Skeletal muscle satellite cell (primary cell): ENCODE data around the gene IYD.

Source experiments
- H3K27me3 ChIP-seq: 2 replicates; pipeline ENCODE4 v1.7.0; 2013; ENCODE audit warnings: low read length; ENCODE audit not compliant: control insufficient read depth, insufficient read depth
- H3K36me3 ChIP-seq: 2 replicates; pipeline ENCODE4 v1.7.0; 2013; ENCODE audit warnings: mild to moderate bottlenecking, control low read depth, low read length; ENCODE audit not compliant: insufficient read depth
- H3K4me1 ChIP-seq: 2 replicates; pipeline ENCODE4 v1.7.0; 2013; ENCODE audit warnings: low read length; ENCODE audit not compliant: control insufficient read depth, insufficient read depth
- H3K4me2 ChIP-seq: 2 replicates; pipeline ENCODE4 v1.7.0; 2013; ENCODE audit warnings: mild to moderate bottlenecking, low read length
- H3K4me3 ChIP-seq: 2 replicates; pipeline ENCODE4 v1.7.0; 2013; ENCODE audit warnings: low read length
- H3K9ac ChIP-seq: 2 replicates; pipeline ENCODE4 v1.7.0; 2013; ENCODE audit warnings: mild to moderate bottlenecking, low read depth, low read length, moderate library complexity
- H3K9me3 ChIP-seq: replicated peaks from 2 replicates; pipeline ENCODE4 v1.7.0; 2013; ENCODE audit warnings: mild to moderate bottlenecking, control low read depth, low read length

The IYD gene

DNA sequence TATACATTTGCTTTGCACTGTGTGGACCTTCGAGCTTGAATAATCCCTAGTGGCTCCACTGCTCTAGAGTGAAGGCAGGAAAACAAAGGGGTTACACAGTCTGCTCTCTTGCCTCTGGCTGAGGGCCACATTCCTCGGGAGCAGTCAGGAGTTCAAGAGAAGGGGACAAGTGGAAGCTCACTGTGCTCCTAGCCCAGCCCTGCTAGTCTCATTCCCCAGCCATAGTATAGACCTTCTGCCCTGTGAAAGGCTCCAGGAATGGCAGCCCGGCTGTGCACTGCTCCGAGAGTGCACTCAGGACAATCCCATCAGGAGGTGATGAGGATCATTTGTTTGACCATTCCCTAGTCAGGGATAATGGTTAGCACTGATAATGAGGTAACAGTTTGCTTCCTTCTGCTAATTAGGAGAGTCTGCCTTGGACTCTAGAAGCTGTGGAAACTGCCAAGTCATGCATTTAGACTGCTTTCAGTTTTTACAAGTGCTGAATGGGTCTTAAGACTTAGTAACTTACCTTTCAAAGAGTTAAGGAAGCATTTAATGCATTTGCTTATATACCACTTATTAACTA is 8.5 kb downstream of the IYD start:
- H3K4me3 ChIP-seq = no peak overlapping the region
- H3K27me3 ChIP-seq = no peaks in the 10 kb centered on the region
- peaks cover 28% of the 10 kb centered on the region for H3K4me1 ChIP-seq
- no peak overlapping the region for H3K4me2 ChIP-seq
- H3K36me3 ChIP-seq = no peaks in the 10 kb centered on the region
- H3K9me3 ChIP-seq = no peaks in the 10 kb centered on the region
- H3K9ac ChIP-seq = no peak overlapping the region

- Histone ChIP-seq H3K27me3 (no peaks in the 10 kb centered on the region), H3K36me3 (no peaks in the 10 kb centered on the region), H3K4me1 (peaks cover 13% of the 10 kb centered on the region), H3K9ac (no peak overlapping the region), H3K9me3 (no peaks in the 10 kb centered on the region), H3K4me2 (peak overlapping the region; percentile 11), H3K4me3 (no peak overlapping the region)
Measured at GRCh38 chr6:150380256-150380655, 11.4 kb downstream of the IYD start.

- H3K9me3 ChIP-seq = no peaks in the 10 kb centered on the region
- H3K4me3 ChIP-seq = no peak overlapping the region
- H3K9ac ChIP-seq = no peak overlapping the region
- H3K36me3 ChIP-seq = no peaks in the 10 kb centered on the region
- peaks cover 10% of the 10 kb centered on the region for H3K4me1 ChIP-seq
- H3K4me2 ChIP-seq = no peak overlapping the region
- no peaks in the 10 kb centered on the region for H3K27me3 ChIP-seq
Measured at GRCh38 chr6:150382171-150382570, 13.4 kb downstream of the IYD start.

- H3K4me3 ChIP-seq = no peak overlapping the region
- H3K36me3 ChIP-seq = no peaks in the 10 kb centered on the region
- H3K9me3 ChIP-seq = no peaks in the 10 kb centered on the region
- no peak overlapping the region for H3K9ac ChIP-seq
- no peak overlapping the region for H3K4me2 ChIP-seq
- H3K27me3 ChIP-seq = peaks cover 7% of the 10 kb centered on the region
- peaks cover 4% of the 10 kb centered on the region for H3K4me1 ChIP-seq
Measured at GRCh38 chr6:150391414-150391813, 22.6 kb downstream of the IYD start.

GRCh38 chr6:150391890-150392289 is 23.1 kb downstream of the IYD start:
- Histone ChIP-seq H3K4me2 (no peak overlapping the region), H3K36me3 (no peaks in the 10 kb centered on the region), H3K27me3 (peaks cover 8% of the 10 kb centered on the region), H3K4me3 (no peak overlapping the region), H3K4me1 (peaks cover 4% of the 10 kb centered on the region), H3K9ac (no peak overlapping the region), H3K9me3 (no peaks in the 10 kb centered on the region)

- Histone ChIP-seq H3K27me3 (peaks cover 11% of the 10 kb centered on the region), H3K4me1 (peaks cover 4% of the 10 kb centered on the region), H3K9me3 (no peaks in the 10 kb centered on the region), H3K4me3 (no peak overlapping the region), H3K36me3 (no peaks in the 10 kb centered on the region), H3K4me2 (no peak overlapping the region), H3K9ac (no peak overlapping the region)
Measured at GRCh38 chr6:150392452-150393220, 23.8 kb downstream of the IYD start.

DNA sequence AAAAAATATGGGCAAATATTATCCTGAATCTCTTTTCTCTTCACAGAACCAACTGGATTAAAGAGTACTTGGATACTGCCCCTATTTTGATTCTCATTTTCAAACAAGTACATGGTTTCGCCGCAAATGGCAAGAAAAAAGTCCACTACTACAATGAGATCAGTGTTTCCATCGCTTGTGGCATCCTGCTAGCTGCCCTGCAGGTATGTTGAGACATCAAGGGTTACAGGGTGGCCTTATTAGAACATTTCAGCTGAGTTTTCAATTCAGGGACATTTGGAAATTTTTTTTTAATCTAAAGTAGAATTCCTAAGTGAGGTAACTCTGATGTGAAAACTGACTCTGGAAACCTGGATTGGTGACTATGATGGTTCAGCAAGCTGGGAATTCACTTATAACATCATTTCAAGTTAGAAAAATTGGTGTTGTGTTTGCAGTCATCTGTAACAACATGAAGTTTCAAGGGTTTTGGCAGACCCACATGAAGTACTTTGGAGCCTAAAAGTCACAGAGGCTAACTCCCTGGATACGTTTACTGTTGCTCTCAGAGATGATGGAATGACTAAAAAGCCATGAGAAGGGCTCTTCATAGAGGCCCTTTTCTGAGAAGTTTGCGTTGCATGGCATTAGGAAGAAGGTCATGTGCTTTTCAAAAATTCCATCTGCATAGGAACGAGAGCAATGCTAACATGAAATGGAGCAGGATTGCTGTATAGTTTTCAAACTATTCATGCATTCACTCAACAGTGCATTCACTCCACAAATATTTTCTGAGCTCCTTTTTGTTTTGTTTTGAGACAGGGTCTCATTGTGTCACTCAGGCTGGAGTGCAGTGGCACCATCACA is 25.5 kb downstream of the IYD start:
- no peak overlapping the region for H3K4me3 ChIP-seq
- H3K9me3 ChIP-seq = no peaks in the 10 kb centered on the region
- H3K9ac ChIP-seq = no peak overlapping the region
- peaks cover 15% of the 10 kb centered on the region for H3K27me3 ChIP-seq
- peaks cover 4% of the 10 kb centered on the region for H3K4me1 ChIP-seq
- H3K4me2 ChIP-seq = no peak overlapping the region
- H3K36me3 ChIP-seq = no peaks in the 10 kb centered on the region

GRCh38 chr6:150394899-150395295 is 26.1 kb downstream of the IYD start:
- Histone ChIP-seq H3K9me3 (no peaks in the 10 kb centered on the region), H3K9ac (no peak overlapping the region), H3K4me3 (no peak overlapping the region), H3K27me3 (peaks cover 15% of the 10 kb centered on the region), H3K4me2 (no peak overlapping the region), H3K36me3 (no peaks in the 10 kb centered on the region), H3K4me1 (peaks cover 4% of the 10 kb centered on the region)

GRCh38 chr6:150395388-150396009 is 26.7 kb downstream of the IYD start:
- peaks cover 4% of the 10 kb centered on the region for H3K4me1 ChIP-seq
- no peak overlapping the region for H3K4me3 ChIP-seq
- peaks cover 15% of the 10 kb centered on the region for H3K27me3 ChIP-seq
- no peak overlapping the region for H3K4me2 ChIP-seq
- no peak overlapping the region for H3K9ac ChIP-seq
- no peaks in the 10 kb centered on the region for H3K36me3 ChIP-seq
- no peaks in the 10 kb centered on the region for H3K9me3 ChIP-seq

DNA sequence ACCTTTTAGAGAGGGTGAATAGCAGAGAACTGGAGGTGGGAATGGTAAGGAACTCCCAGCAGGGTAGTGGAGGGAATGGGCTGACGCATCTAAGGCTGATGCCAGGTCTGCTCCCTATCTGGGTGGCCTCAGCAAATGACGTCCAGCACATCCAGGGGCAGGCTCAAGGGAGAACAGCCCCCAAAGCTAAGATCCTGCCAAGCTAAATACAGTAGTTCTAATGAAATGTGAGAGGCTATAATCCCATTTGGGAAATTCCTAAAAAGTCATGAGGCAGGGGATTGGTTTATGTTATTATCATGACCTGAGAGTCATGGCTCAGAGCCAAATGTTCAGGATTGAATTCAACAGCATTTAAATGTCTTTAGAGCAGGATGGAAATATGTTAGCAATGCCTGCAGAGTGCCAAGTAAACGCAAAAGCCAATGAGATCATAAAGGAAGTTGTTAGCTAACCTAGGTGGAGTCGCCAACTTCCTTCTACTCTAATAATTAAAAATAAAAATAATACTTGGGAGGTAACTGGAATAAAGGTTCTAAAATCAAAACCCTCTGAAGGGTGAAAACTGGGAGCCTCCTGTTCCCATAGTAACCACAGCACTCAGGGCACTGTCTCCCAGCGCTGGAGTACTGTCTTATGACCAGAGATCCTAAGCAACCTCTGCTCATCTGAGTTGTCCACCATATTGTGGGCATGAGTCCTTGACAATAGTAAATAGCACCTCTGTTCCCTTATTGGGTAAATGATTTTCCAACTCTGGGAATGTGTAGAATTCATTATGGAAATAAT is 34.8 kb downstream of the IYD start:
- Histone ChIP-seq H3K9ac (no peak overlapping the region), H3K4me2 (peak overlapping the region; percentile 48), H3K27me3 (peaks cover 17% of the 10 kb centered on the region), H3K4me3 (no peak overlapping the region), H3K4me1 (peaks cover 12% of the 10 kb centered on the region), H3K36me3 (no peaks in the 10 kb centered on the region), H3K9me3 (no peaks in the 10 kb centered on the region)

DNA sequence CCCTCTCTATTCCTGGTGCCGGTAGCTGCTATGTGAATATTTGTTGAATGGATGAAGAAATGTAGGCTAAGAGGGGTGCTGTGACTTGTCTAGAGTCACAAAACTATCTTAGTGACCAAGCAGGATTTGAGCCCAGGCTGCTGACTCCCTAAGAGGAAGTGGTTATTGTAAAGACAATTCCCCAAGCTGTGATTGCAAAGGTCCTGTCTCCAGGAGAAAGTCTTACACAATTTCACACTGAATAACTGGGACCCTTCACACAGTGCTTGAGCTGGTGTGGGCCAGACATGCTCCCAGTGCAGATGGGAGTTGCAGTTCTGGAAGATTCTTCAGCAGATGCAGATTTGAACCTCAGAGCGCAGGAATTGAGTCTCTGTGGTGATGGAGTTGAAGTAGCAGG is 38.1 kb downstream of the IYD start:
- no peaks in the 10 kb centered on the region for H3K9me3 ChIP-seq
- no peak overlapping the region for H3K9ac ChIP-seq
- H3K36me3 ChIP-seq = no peaks in the 10 kb centered on the region
- H3K4me1 ChIP-seq = peaks cover 16% of the 10 kb centered on the region
- no peak overlapping the region for H3K4me2 ChIP-seq
- peaks cover 13% of the 10 kb centered on the region for H3K27me3 ChIP-seq
- H3K4me3 ChIP-seq = no peak overlapping the region
